ENCODE data around the gene VWA1.

VWA1 gene

GRCh38 chr1:1419363-1419812, 16.1 kb upstream of the VWA1 start:
- H3K36me3 ChIP-seq (ENCODE audit: control insufficient read depth in 1 of 2, insufficient read depth in 2 of 2, low read length in 2 of 2): no peaks in the 10 kb centered on the region
- H3K27ac ChIP-seq (ENCODE audit: low read length): no peak overlapping the region
- peaks cover 0 to 16% of the 10 kb centered on the region in 2 donors for H3K4me1 ChIP-seq (ENCODE audit: control insufficient read depth in 1 of 2, insufficient read depth in 2 of 2, low read length in 2 of 2)
- no peaks in the 10 kb centered on the region for H3K27me3 ChIP-seq (ENCODE audit: low read depth, low read length)
- H3K9me3 ChIP-seq (ENCODE audit: control insufficient read depth in 1 of 2, low read length in 2 of 2): no peaks in the 10 kb centered on the region
- H3K4me3 ChIP-seq (ENCODE audit: low read depth in 1 of 2, low read length in 2 of 2): peak overlapping the region in 1 of 2 donors; percentile 53

GRCh38 chr1:1419813-1420653, 15.5 kb upstream of the VWA1 start:
- no peaks in the 10 kb centered on the region for H3K36me3 ChIP-seq (ENCODE audit: control insufficient read depth in 1 of 2, insufficient read depth in 2 of 2, low read length in 2 of 2)
- no peak overlapping the region for H3K27ac ChIP-seq (ENCODE audit: low read length)
- H3K4me1 ChIP-seq (ENCODE audit: control insufficient read depth in 1 of 2, insufficient read depth in 2 of 2, low read length in 2 of 2): peaks cover 0 to 16% of the 10 kb centered on the region in 2 donors

GRCh38 chr1:1420654-1421141, 14.8 kb upstream of the VWA1 start:
- Histone ChIP-seq H3K27ac (ENCODE audit: low read length) (no peak overlapping the region), H3K9me3 (ENCODE audit: control insufficient read depth in 1 of 2, low read length in 2 of 2) (no peaks in the 10 kb centered on the region), H3K36me3 (ENCODE audit: control insufficient read depth in 1 of 2, insufficient read depth in 2 of 2, low read length in 2 of 2) (no peaks in the 10 kb centered on the region), H3K27me3 (ENCODE audit: low read depth, low read length) (no peaks in the 10 kb centered on the region), H3K4me3 (ENCODE audit: low read depth in 1 of 2, low read length in 2 of 2) (peak overlapping the region in 1 of 2 donors; percentile 36), H3K4me1 (ENCODE audit: control insufficient read depth in 1 of 2, insufficient read depth in 2 of 2, low read length in 2 of 2) (peaks cover 0 to 16% of the 10 kb centered on the region in 2 donors)

More at GRCh38 chr1:1419813-1420653, 15.5 kb upstream of the VWA1 start:
- H3K9me3 ChIP-seq (ENCODE audit: control insufficient read depth in 1 of 2, low read length in 2 of 2): no peaks in the 10 kb centered on the region
- peak overlapping the region in 1 of 2 donors; percentile 53 for H3K4me3 ChIP-seq (ENCODE audit: low read depth in 1 of 2, low read length in 2 of 2)
- no peaks in the 10 kb centered on the region for H3K27me3 ChIP-seq (ENCODE audit: low read depth, low read length)

GRCh38 chr1:1421147-1421906, 14.2 kb upstream of the VWA1 start, which contains the start of gene ANKRD65:
Gene ANKRD65 (minus strand): TSS chr1:1421276. CDS start chr1:1421005, 271 bp downstream.
- Histone ChIP-seq H3K4me3 (ENCODE audit: low read depth in 1 of 2, low read length in 2 of 2) (peak within 1 kb of the TSS in 1 of 2 donors; percentile 36), H3K4me1 (ENCODE audit: control insufficient read depth in 1 of 2, insufficient read depth in 2 of 2, low read length in 2 of 2) (peaks cover 0 to 16% of the 10 kb centered on the region in 2 donors), H3K27me3 (ENCODE audit: low read depth, low read length) (no peaks in the 10 kb centered on the region), H3K36me3 (ENCODE audit: control insufficient read depth in 1 of 2, insufficient read depth in 2 of 2, low read length in 2 of 2) (no peaks in the 10 kb centered on the region), H3K9me3 (ENCODE audit: control insufficient read depth in 1 of 2, low read length in 2 of 2) (no peaks in the 10 kb centered on the region), H3K27ac (ENCODE audit: low read length) (no peak within 1 kb of the TSS)

GRCh38 chr1:1421907-1422464, 13.5 kb upstream of the VWA1 start:
- Histone ChIP-seq H3K4me3 (ENCODE audit: low read depth in 1 of 2, low read length in 2 of 2) (no peak overlapping the region), H3K27ac (ENCODE audit: low read length) (no peak overlapping the region), H3K4me1 (ENCODE audit: control insufficient read depth in 1 of 2, insufficient read depth in 2 of 2, low read length in 2 of 2) (peaks cover 0 to 16% of the 10 kb centered on the region in 2 donors), H3K27me3 (ENCODE audit: low read depth, low read length) (no peaks in the 10 kb centered on the region), H3K36me3 (ENCODE audit: control insufficient read depth in 1 of 2, insufficient read depth in 2 of 2, low read length in 2 of 2) (no peaks in the 10 kb centered on the region), H3K9me3 (ENCODE audit: control insufficient read depth in 1 of 2, low read length in 2 of 2) (no peaks in the 10 kb centered on the region)

GRCh38 chr1:1422465-1423244, 12.8 kb upstream of the VWA1 start:
- peaks cover 0 to 16% of the 10 kb centered on the region in 2 donors for H3K4me1 ChIP-seq (ENCODE audit: control insufficient read depth in 1 of 2, insufficient read depth in 2 of 2, low read length in 2 of 2)
- H3K27ac ChIP-seq (ENCODE audit: low read length): no peak overlapping the region
- H3K9me3 ChIP-seq (ENCODE audit: control insufficient read depth in 1 of 2, low read length in 2 of 2): no peaks in the 10 kb centered on the region
- H3K4me3 ChIP-seq (ENCODE audit: low read depth in 1 of 2, low read length in 2 of 2): no peak overlapping the region
- H3K27me3 ChIP-seq (ENCODE audit: low read depth, low read length): no peaks in the 10 kb centered on the region
- no peaks in the 10 kb centered on the region for H3K36me3 ChIP-seq (ENCODE audit: control insufficient read depth in 1 of 2, insufficient read depth in 2 of 2, low read length in 2 of 2)

- Histone ChIP-seq H3K4me3 (ENCODE audit: low read depth in 1 of 2, low read length in 2 of 2) (no peak overlapping the region), H3K4me1 (ENCODE audit: control insufficient read depth in 1 of 2, insufficient read depth in 2 of 2, low read length in 2 of 2) (peaks cover 0 to 18% of the 10 kb centered on the region in 2 donors), H3K36me3 (ENCODE audit: control insufficient read depth in 1 of 2, insufficient read depth in 2 of 2, low read length in 2 of 2) (no peaks in the 10 kb centered on the region), H3K27me3 (ENCODE audit: low read depth, low read length) (no peaks in the 10 kb centered on the region), H3K27ac (ENCODE audit: low read length) (no peak overlapping the region), H3K9me3 (ENCODE audit: control insufficient read depth in 1 of 2, low read length in 2 of 2) (no peaks in the 10 kb centered on the region)
Observed at GRCh38 chr1:1423245-1423597, 12.3 kb upstream of the VWA1 start.

- Histone ChIP-seq H3K27ac (ENCODE audit: low read length) (no peak overlapping the region), H3K4me1 (ENCODE audit: control insufficient read depth in 1 of 2, insufficient read depth in 2 of 2, low read length in 2 of 2) (peaks cover 1 to 25% of the 10 kb centered on the region in 2 donors), H3K36me3 (ENCODE audit: control insufficient read depth in 1 of 2, insufficient read depth in 2 of 2, low read length in 2 of 2) (no peaks in the 10 kb centered on the region), H3K27me3 (ENCODE audit: low read depth, low read length) (no peaks in the 10 kb centered on the region), H3K4me3 (ENCODE audit: low read depth in 1 of 2, low read length in 2 of 2) (no peak overlapping the region), H3K9me3 (ENCODE audit: control insufficient read depth in 1 of 2, low read length in 2 of 2) (no peaks in the 10 kb centered on the region)
Observed at GRCh38 chr1:1424707-1425106, 10.8 kb upstream of the VWA1 start.

- H3K27ac ChIP-seq (ENCODE audit: low read length): no peak overlapping the region
- peaks cover 4 to 29% of the 10 kb centered on the region in 2 donors for H3K4me1 ChIP-seq (ENCODE audit: control insufficient read depth in 1 of 2, insufficient read depth in 2 of 2, low read length in 2 of 2)
- no peaks in the 10 kb centered on the region for H3K9me3 ChIP-seq (ENCODE audit: control insufficient read depth in 1 of 2, low read length in 2 of 2)
- H3K27me3 ChIP-seq (ENCODE audit: low read depth, low read length): no peaks in the 10 kb centered on the region
- no peak overlapping the region for H3K4me3 ChIP-seq (ENCODE audit: low read depth in 1 of 2, low read length in 2 of 2)
- no peaks in the 10 kb centered on the region for H3K36me3 ChIP-seq (ENCODE audit: control insufficient read depth in 1 of 2, insufficient read depth in 2 of 2, low read length in 2 of 2)
Observed at GRCh38 chr1:1425426-1425752, 10.1 kb upstream of the VWA1 start.

- no peaks in the 10 kb centered on the region for H3K36me3 ChIP-seq (ENCODE audit: control insufficient read depth in 1 of 2, insufficient read depth in 2 of 2, low read length in 2 of 2)
- H3K27ac ChIP-seq (ENCODE audit: low read length): no peak overlapping the region
- peaks cover 4 to 24% of the 10 kb centered on the region in 2 donors for H3K4me1 ChIP-seq (ENCODE audit: control insufficient read depth in 1 of 2, insufficient read depth in 2 of 2, low read length in 2 of 2)
- no peaks in the 10 kb centered on the region for H3K9me3 ChIP-seq (ENCODE audit: control insufficient read depth in 1 of 2, low read length in 2 of 2)
- no peaks in the 10 kb centered on the region for H3K27me3 ChIP-seq (ENCODE audit: low read depth, low read length)
- no peak overlapping the region for H3K4me3 ChIP-seq (ENCODE audit: low read depth in 1 of 2, low read length in 2 of 2)
Observed at GRCh38 chr1:1425753-1426495, 9.6 kb upstream of the VWA1 start.

Data from muscle layer of duodenum (tissue), 2 donors.